GM21360 (cell line): ENCODE results near the gene C3orf33.

Experiments used
- ATAC-seq: cut with Tn5 transposase; IDR thresholded peaks from one replicate; pipeline ENCODE4 v1.9.1; 2021; ENCODE audit warnings: mild to moderate bottlenecking, moderate library complexity; ENCODE audit not compliant: unreplicated experiment

The C3orf33 gene

DNA sequence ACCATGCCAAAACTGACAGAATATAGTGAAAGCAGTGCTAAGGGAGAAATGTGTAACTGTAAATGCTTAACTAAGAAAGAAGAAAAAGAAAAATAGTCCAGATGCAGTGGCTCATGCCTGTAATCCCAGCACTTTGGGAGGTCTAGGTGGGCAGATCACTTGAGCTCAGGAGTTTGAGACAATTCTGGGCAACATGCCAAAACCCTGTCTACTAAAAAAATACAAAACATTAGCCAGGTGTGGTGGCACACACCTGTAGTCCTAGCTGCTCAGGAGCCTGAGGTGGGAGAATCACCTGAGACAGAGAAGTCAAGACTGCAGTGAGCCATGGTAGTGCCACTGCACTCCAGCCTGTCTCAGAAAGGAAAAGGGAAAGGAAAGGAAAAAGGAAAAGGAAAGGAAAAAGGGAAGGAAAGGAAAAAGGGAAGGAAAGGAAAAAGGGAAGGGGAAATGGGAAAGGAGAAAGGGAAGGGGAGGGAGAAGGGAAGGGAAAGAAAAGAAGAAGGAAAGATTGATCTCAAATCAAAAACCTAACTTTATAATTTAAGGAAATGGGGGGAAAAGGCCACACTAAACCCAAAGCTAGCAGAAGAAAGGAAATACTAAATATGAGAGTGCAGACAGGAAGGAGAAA, 20.3 kb downstream of the C3orf33 start:
- ATAC-seq: no peak

DNA sequence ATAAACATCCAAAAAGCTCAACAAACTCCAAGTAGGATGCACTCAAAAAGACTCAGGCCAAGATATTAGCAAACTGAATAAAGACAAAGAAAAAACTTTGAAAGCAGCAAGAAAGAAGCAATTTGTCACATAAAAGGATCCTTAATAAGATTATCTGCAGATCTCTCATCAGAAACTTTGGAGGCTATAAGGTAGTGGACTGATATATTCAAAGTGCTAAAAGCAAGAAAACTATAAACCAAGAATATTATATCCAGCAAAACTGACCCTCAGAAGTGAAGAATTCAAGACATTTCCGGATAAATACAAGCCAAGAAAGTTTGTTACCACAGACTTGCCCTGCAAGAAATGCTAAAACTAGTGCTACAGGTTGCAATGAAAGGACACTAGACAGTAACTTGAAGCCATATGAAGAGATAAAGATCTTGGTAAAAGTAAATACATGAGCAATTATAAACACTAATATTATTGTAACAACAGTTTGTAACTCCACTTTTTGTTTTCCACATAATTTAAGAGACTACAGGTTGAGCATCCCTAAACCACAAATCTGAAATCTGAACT, 23.6 kb downstream of the C3orf33 start:
- ATAC-seq: no peak

DNA sequence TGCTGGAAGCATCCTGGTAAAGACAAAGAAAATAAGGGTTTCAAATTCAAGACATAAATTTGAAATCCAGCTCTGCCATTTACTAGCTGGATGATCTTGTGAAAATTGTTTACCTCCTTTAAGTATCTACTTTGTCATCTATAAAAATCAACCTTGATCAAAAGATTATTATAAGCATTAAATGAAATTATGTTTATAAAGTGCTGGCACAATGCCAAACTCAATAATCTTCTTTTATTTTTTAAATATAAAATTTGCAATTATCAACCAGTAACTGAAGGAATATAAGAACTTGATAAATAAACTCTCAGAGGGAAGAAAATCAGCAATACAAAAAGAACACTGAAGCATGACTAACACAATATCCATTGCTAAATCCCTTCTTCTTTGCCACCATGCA, 25.8 kb downstream of the C3orf33 start:
- ATAC-seq: no peak

DNA sequence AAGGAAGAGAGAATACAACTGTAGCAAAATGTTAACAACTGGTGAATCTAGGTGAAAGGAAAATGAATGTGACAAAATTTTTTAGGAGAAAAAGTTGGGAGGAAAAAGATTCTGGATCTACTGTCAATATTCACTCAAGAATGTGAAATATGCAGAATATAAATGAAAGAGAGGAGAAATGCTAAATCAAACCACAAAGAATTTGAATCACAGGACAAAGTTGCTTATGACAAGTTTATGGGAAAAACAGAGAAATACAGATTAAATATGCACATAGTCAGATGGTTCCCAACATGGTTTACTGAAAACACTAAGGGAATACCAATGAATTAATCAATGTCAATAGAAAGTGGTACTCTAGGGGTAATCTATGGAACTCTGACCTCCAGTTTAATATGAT, 27.6 kb downstream of the C3orf33 start:
- ATAC-seq: no peak

DNA sequence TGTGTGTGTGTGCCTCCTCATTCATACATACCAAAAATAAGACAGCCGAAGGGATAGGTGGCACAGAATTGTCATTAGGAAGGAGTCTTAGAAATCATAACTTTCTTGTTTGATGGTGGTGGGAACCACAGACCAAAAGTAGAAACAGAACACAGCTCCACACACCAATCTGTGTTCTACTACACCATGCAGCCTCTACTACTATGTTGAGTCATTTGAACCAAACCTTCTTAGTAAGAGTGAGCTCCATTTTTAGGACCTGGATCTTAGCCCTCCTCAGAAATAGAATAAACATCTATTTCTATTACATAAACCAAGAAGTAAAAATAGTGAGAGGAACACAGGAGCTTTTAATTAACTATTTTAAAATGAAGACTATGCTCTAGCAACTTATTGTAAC, 33.3 kb downstream of the C3orf33 start:
- no peak for ATAC-seq

DNA sequence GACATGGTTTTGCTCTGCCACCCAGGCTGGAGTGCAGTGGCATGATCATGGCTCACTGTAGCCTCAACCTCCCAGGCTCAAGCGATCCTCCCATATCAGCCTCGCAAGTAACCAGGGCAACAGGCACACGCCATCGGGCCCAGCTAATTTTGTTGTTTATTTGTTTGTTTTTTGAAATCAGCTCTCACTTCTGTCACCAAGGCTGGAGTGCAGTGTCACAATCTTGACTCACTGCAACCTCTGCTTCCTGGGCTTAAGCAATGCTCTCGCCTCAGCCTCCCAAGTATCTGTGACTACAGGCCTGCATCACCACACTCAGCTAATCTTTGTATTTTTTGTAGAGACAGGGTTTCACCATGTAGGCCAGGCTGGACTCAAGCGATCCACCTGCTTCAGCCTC, 35.0 kb downstream of the C3orf33 start:
- ATAC-seq: no peak

DNA sequence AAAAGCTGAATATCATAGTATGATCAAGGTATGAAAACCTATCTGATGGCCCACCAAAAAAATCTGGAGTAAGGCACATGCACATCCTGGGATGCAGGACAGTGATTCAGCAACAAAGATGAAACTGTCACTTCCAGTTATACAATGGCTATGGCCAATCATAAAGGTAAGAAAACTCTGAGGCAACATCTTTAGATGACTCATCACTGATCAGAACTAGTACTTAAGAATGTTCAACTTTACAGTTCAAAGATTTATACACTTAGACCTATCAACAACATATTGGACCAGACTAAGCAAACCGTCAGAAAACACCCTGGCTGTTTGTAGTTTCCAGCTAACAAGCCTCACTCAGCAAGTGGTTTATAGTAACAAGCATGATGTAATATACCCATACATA, 39.9 kb downstream of the C3orf33 start:
- no peak for ATAC-seq

DNA sequence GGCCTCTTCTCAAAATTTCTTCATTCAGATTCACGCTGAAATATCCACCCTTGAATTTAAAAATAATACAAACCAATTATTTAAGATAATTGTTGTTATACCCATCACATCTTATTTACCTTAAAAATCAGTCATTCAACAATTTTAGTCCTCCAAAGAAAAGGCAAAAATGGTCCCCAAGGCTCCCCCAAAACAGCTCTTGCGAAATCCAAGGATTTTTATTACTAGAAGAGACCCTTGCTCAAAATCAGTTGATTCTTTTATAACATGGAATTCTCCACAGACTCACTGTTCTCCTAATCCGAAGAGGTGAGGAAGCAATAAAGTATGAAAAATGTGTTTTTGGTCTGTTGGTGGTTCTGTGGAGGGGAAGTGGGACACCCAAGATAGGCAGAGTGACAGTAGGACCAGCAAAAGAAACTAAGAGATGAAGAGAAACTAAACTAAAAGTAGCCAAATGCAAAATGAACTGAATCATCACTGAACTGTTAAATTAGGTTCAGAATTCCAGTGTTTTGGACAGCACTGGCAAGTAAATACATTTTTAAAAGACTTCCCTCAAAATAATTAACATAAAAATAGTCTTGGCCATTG, 42.1 kb downstream of the C3orf33 start:
- no peak for ATAC-seq

DNA sequence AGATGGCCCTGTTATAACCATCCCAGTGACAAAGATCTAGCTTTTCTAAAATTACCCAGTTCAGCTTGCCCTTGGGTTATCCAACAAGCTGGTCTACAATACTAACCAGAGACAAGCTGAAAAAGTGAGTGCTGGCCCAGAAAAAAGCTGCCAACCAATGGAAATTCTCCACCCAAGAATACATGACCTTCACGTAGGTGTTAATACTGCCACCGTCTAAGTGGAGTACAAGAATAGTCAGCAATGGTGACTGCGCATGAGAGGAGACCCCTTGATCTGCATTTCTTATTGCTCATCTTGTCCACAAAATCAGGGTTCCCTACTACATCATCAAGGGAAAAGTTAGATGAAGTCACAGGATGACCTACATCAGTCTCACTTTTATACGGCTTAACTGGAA, 45.4 kb downstream of the C3orf33 start:
- ATAC-seq: no peak

DNA sequence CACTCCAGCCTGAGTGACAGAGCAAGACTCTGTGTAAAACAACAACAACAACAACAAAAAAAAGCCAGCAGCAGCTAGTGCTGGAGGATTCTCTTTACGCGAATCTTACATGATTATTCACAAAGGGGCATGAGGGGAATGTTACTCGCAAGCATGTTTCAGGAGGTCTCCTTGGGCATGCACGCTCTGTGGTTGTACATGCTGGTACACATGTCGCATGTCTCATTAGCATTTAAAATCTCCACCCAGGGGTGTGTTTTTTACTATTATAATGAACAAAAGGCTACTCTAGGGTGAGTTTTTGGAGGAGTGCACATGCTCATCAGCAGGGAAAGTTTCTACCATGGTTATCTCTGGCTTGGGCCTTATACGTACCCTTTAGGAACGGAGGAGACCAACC, 48.5 kb downstream of the C3orf33 start:
- no peak for ATAC-seq

DNA sequence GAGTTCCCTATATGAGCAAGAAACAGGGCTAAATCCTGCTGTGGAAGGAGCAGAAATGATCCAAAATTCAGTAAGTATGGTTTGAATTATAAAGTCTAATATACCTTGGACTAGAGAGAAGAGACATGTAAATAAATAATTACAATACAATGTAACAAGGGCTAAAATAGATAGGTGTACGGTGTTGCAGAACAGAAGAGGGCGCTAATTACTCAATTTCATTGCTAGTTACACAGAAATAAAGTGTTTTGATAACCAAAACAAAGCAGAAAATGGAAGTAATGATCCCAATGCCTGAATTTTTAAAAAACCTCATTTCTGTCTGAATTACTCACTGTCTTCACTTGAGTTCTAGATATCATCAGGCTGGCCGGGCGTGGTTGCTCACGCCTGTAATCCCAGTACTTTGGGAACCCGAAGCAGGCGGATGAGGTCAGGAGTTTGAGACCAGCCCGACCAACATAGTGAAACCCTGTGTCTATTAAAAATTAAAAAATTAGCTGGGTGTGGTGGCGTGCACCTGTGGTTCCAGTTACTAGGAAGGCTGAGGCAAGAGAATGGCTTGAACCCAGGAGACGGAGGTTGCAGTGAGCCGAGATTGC, 52.9 kb downstream of the C3orf33 start:
- ATAC-seq: peak; percentile 62

DNA sequence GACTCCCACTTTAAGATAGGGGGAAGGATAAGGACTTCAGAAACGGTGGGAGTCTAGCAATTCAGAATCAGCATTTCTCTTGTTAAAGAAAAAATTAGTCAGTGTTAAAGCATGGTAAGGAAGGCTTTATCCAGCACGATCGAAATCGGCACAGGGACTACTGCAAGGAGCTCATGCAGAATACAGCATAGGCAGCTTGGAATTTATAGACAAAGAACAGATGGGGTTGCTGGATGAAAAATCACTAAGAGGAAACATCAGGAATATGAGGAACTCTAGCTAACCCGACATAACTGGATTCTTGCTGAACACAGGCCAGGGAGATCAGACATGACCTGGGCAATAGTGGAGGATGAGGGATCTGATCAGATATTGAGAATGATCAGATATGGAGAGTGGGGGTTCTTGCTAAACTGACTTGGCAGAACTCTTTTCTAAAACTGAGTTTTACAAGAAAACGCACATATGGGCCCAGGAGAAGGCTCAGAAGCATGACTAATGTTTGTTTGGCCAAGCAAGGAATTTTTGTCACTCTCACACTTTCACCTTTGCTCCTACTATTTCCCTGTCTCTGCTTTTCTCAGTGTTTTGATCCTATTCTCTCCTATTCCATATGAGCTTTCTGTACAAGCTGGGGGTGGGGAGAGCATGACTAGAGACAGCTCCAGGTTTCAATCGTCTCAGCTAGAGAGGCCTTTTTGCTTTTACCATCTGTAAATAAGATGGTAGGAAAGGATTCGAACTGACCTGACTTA, 57.3 kb downstream of the C3orf33 start:
- ATAC-seq: no peak

DNA sequence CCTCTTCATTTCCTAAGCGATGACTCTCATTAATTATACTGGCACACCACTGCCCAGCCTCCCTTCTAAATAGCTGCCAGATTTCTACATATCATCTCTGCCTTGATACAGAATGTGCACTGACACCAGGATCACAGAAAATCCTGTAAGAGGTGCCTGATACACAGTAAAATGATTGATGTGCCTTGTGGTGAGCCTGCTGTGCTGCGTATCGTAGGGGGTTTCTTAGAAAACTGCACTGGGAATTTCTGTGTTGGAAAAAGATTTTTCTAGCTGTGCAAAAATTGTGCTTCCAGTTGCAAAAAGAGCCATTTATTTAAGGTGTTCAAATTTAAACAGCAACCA, 58.2 kb downstream of the C3orf33 start:
- no peak for ATAC-seq

DNA sequence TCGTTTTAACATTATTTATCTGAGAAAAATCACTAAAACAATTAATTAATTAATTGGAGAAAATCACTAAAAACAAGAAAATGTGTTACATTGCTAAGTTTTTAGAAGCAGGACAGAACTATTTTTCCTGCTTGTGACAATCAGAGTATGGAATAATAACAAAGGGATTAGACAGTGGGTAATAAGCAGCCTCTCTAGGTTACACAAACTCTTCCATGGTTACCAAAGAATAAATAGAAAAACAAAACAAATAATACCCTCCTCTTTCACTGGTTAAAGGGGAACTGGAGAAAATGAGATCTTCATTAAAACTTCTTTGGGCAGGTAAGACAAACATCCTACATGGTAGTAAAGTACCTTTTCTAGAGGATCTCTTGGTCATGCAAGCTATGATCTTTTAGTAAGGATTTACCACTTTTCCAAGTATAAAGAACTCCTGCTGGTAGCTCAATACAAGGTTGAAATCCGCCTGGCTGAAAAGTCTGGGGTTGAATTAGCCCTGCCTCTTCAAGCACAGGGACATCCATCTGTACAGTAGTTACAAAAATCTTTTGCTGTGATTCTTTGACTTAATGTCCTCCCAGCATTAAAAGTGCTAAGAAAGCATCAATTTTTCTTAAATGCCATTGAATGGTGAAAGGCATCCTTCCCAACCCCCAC, 58.7 kb downstream of the C3orf33 start:
- no peak for ATAC-seq

DNA sequence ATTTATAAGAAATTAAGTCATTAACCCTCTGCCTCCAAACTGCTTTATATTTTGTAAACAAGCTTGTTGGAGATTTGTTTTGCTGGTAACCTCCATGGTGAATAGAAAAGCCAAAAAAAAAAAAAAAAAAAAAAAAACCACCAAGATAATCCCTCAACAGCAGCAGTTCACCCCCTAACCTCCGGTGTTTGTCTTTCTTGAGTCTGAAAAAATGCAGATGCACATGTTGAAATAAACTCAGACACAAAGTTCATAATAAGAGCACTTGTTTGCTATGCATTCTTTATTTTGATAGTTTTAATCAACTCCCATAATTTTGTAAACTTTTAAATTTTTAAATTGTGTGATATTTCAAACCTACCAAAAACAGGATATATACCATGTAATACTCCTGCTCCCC, 59.4 kb downstream of the C3orf33 start:
- ATAC-seq: no peak

DNA sequence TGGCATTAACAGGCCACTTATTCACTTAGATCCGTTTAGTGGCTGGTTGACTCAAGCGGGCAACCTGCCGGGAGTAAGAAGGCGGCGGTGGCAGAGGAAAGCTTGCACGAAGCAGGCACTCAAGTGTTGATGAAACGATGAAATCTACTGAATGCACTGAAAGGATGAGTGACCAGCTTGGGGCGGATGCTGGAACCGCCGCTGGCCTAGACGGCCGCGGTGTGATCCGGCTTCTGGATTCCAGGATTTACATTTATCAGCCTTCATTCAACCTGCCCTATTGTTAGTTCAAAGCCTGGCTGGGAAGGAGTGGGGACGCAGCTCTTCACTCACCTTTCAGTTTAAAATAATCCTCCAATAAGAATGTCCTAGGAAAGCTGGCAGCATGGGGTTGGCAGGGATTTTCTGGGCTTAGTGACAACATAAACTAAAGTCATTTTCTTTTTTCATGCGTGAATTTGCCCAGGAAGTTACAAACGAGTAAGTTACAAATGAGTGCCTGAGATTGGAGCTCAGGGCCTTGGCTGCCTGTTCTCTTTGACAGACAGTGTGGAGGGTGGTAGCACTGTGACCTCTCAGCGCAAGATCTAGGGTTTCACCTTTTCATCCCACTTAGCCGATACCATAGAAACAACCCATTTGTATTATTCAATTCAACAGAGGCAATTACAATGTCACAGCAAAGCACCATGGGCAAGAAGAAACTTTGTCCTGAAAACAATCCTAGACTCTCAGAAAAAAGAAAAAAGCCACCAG, 60.1 kb downstream of the C3orf33 start:
- no peak for ATAC-seq

DNA sequence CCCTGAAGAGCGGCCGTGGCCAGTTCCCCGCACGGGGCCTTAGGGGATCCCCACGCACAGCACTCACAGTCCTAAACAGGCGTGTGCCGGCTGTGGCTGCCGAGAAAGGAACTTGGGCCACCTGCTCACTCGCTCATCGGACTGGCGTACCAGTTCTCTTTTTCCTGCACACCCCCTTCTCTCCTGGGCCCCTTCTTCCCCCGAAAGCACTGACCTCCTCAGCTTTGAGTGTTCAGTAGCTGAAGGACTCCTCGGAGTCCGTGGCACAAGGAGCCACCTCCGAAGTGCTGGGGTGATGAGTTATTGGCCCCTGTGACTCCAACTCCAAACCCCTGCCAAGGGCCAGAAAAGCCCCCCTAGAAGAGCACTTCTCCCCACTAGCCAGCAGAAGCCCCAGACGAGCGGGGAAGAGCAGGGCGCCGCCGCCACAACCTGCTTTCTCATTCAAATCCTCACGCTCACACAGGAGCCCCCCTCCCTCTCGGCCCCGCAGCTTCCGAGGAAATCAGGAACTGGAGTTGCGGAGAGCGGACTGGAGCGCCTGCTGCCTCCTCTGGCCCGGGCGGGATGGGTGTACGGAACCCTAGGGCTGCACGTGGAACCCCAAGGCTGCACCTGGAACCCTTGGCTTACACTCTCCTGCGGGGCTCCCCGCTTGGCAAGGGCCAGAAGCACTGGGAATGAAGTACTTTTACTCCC, 61.3 kb downstream of the C3orf33 start, which contains the start of gene PLCH1:
TSS of gene PLCH1 (minus strand) at position 446 of the 699 bp plus-strand sequence. CDS start 40,847 bp downstream, outside the sequence.
- ATAC-seq: peak; percentile 46

DNA sequence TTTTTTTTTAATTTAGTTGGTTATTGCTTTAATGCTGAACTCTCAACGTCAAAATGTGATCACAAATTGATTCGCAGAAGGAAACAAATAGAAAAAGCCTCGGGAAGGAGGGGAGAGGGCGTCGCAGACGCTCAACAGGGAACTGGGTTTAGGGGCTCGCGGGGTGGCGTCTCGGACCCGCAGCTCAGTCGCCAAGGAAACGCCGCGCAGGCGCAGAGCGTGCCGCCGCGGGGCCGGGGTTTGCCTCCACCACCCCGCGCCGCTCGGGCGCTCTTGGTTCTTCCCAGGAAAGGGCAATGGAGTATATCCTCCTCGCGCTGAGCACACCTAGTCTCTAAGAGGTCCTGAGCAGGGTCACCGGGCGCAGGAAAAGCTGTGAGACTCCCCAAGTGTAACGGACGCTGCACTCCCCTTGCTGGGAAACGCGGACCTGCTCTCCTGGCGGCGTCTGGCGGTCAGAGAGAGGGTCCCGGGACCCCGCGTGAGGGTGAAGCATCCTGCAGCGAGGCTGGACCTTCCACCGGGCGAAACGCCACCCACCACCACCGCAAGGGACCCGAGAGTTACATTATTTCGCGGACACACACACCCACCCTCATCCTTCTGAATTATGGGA, 62.0 kb downstream of the C3orf33 start:
- ATAC-seq: peak; percentile 36

DNA sequence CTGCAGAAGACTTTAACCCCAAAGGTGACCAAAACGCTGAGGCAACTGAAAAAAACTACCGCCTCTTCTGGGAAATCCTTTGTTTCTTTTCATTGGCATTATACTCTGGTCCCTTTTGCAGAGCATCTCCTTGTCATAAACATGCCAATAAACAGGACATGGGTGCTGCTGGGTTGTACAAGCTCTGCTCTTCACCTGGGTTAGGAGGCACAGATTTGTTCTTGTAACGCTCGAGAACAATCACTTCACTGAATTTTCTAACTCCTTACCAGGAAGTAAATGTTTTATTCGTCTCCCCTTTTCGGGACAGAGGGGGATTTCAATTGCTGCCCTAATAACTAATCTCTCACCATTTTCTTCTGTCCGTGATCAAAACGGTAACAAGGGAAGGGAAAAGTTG, 62.5 kb downstream of the C3orf33 start:
- ATAC-seq: no peak
